HUES64 (cell line): ENCODE data around the gene PHETA1.
"Not testable (repeated sequence)": the region's sequence is repeated elsewhere in the genome, so short reads cannot be mapped to it uniquely, and the experiment has no call there.

Source experiments
- H3K27ac ChIP-seq: 2 replicates; pipeline ENCODE4 v1.7.0; 2013; ENCODE audit warnings: low read depth, low read length, inconsistent platforms
- H3K27me3 ChIP-seq: 2 replicates; pipeline ENCODE4 v1.6.1; 2013; ENCODE audit warnings: mild to moderate bottlenecking, low read length; ENCODE audit not compliant: insufficient read depth
- H3K36me3 ChIP-seq: 2 replicates; pipeline ENCODE4 v1.6.1; 2013; ENCODE audit warnings: mild to moderate bottlenecking, low read length; ENCODE audit not compliant: insufficient read depth
- H3K4me1 ChIP-seq: 2 replicates; pipeline ENCODE4 v1.6.1; 2013; ENCODE audit warnings: mild to moderate bottlenecking, low read length, moderate library complexity; ENCODE audit not compliant: insufficient read depth
- H3K4me3 ChIP-seq: 2 replicates; pipeline ENCODE4 v1.5.1; 2013; ENCODE audit warnings: mild to moderate bottlenecking, low read length, moderate library complexity
- H3K9ac ChIP-seq: 2 replicates; pipeline ENCODE4 v1.6.1; 2013; ENCODE audit warnings: mild to moderate bottlenecking, low read depth, low read length
- H3K9me3 ChIP-seq: 2 replicates; pipeline ENCODE4 v1.6.1; 2013; ENCODE audit warnings: low read depth, low read length; ENCODE audit not compliant: insufficient read depth
- WGBS: fragments of 150-250, 120-280 bp; methylation state at CpG from one replicate; pipeline ENCODE4 v1.1.7; 2013; ENCODE audit warnings: missing lambda C conversion rate; 5-methylcytosine and 5-hydroxymethylcytosine counted together

The PHETA1 gene

GRCh38 chr12:111404362-111405148 lies 35.7 kb upstream of the PHETA1 start:
- Histone ChIP-seq H3K9me3 (no peaks in the 10 kb centered on the region), H3K4me1 (peaks cover 21% of the 10 kb centered on the region), H3K27ac (peak overlapping the region; percentile 74), H3K36me3 (no peaks in the 10 kb centered on the region), H3K4me3 (peak overlapping the region; percentile 74), H3K9ac (peak overlapping the region; percentile 86), H3K27me3 (no peaks in the 10 kb centered on the region)
- 38% methylated on average over 18 of the region's 21 CpGs for WGBS

- peaks cover 14% of the 10 kb centered on the region for H3K4me1 ChIP-seq
- H3K27me3 ChIP-seq, H3K9me3 ChIP-seq, H3K4me3 ChIP-seq, H3K36me3 ChIP-seq, H3K9ac ChIP-seq, H3K27ac ChIP-seq: not testable (repeated sequence)
- WGBS = 92% methylated on average over 8 of the region's 9 CpGs
These were observed 33.6 kb upstream of the PHETA1 start for GRCh38 chr12:111402490-111402824.

- WGBS = 93% methylated on average over 6 of the region's 6 CpGs
- H3K27ac ChIP-seq = no peak overlapping the region
These were observed 32.3 kb upstream of the PHETA1 start for GRCh38 chr12:111401167-111401605.

GRCh38 chr12:111399741-111400404 lies 31.0 kb upstream of the PHETA1 start:
- 89% methylated on average over 9 of the region's 9 CpGs for WGBS
- H3K9ac ChIP-seq, H3K27me3 ChIP-seq, H3K36me3 ChIP-seq, H3K9me3 ChIP-seq, H3K4me3 ChIP-seq, H3K27ac ChIP-seq: not testable (repeated sequence)
- peaks cover 11% of the 10 kb centered on the region for H3K4me1 ChIP-seq

More at GRCh38 chr12:111401167-111401605, 32.3 kb upstream of the PHETA1 start:
- H3K4me3 ChIP-seq = no peak overlapping the region
- peaks cover 12% of the 10 kb centered on the region for H3K4me1 ChIP-seq
- no peaks in the 10 kb centered on the region for H3K36me3 ChIP-seq
- H3K27me3 ChIP-seq = no peaks in the 10 kb centered on the region
- no peak overlapping the region for H3K9ac ChIP-seq
- no peaks in the 10 kb centered on the region for H3K9me3 ChIP-seq

GRCh38 chr12:111398530-111398929 lies 29.6 kb upstream of the PHETA1 start:
- Histone ChIP-seq H3K27ac (no peak overlapping the region), H3K36me3 (no peaks in the 10 kb centered on the region)
- WGBS = 91% methylated on average over 4 of the region's 4 CpGs

GRCh38 chr12:111396726-111397445 lies 28.0 kb upstream of the PHETA1 start:
- Histone ChIP-seq H3K9ac (no peak overlapping the region), H3K4me3 (no peak overlapping the region), H3K9me3 (no peaks in the 10 kb centered on the region), H3K4me1 (no peaks in the 10 kb centered on the region), H3K36me3 (no peaks in the 10 kb centered on the region), H3K27me3 (no peaks in the 10 kb centered on the region; the same call in 1 of the 2 replicates), H3K27ac (no peak overlapping the region)
- 21% methylated on average over 34 of the region's 34 CpGs for WGBS

More at GRCh38 chr12:111398530-111398929, 29.6 kb upstream of the PHETA1 start:
- Histone ChIP-seq H3K9me3 (no peaks in the 10 kb centered on the region), H3K4me3 (no peak overlapping the region), H3K4me1 (peaks cover 4% of the 10 kb centered on the region), H3K27me3 (no peaks in the 10 kb centered on the region), H3K9ac (no peak overlapping the region)

GRCh38 chr12:111396271-111396670 lies 27.4 kb upstream of the PHETA1 start:
- not testable (repeated sequence) for H3K9me3 ChIP-seq, H3K9ac ChIP-seq, H3K4me3 ChIP-seq, H3K36me3 ChIP-seq, H3K4me1 ChIP-seq, H3K27ac ChIP-seq, H3K27me3 ChIP-seq
- WGBS = 95% methylated on average over 6 of the region's 7 CpGs

GRCh38 chr12:111395336-111396187 lies 26.7 kb upstream of the PHETA1 start:
- 84% methylated on average over 8 of the region's 8 CpGs for WGBS

GRCh38 chr12:111394480-111394879 lies 25.6 kb upstream of the PHETA1 start:
- 89% methylated on average over 8 of the region's 8 CpGs for WGBS
- Histone ChIP-seq H3K27ac (no peak overlapping the region), H3K4me3 (no peak overlapping the region), H3K9ac (no peak overlapping the region), H3K4me1 (no peaks in the 10 kb centered on the region), H3K36me3 (no peaks in the 10 kb centered on the region), H3K9me3 (no peaks in the 10 kb centered on the region), H3K27me3 (no peaks in the 10 kb centered on the region; the same call in 1 of the 2 replicates)

More at GRCh38 chr12:111395336-111396187, 26.7 kb upstream of the PHETA1 start:
- Histone ChIP-seq H3K36me3 (no peaks in the 10 kb centered on the region), H3K4me1 (no peaks in the 10 kb centered on the region), H3K27ac (no peak overlapping the region), H3K9me3 (no peaks in the 10 kb centered on the region), H3K4me3 (no peak overlapping the region), H3K27me3 (no peaks in the 10 kb centered on the region; the same call in 1 of the 2 replicates), H3K9ac (no peak overlapping the region)

GRCh38 chr12:111393700-111394300 lies 24.9 kb upstream of the PHETA1 start:
- H3K27me3 ChIP-seq = no peaks in the 10 kb centered on the region; the same call in 1 of the 2 replicates
- no peak overlapping the region for H3K27ac ChIP-seq
- no peaks in the 10 kb centered on the region for H3K9me3 ChIP-seq
- no peak overlapping the region for H3K9ac ChIP-seq
- H3K36me3 ChIP-seq = no peaks in the 10 kb centered on the region
- no peaks in the 10 kb centered on the region for H3K4me1 ChIP-seq
- 88% methylated on average over 8 of the region's 8 CpGs for WGBS
- H3K4me3 ChIP-seq = no peak overlapping the region
